Endothelial cell of umbilical vein (primary cell): ENCODE results near the gene DENND2C. TPM values are rescaled to one million over a fixed set of nuclear protein-coding genes. Genes with fewer than 3 reads are reported as not detected.

Experiments used
- BruUV-seq: library from RNA; stranded (reverse); fragments of 400-500 nt; replicated peaks from 2 replicates; lab custom pipeline; 2021; lab: Mats Ljungman, UMichigan
- CTCF ChIA-PET: fragments of 300-600, 350-600 bp; sonication (Branson Sonifier 250); formaldehyde crosslinking; loops from one replicate; lab custom pipeline; 2021; ENCODE audit warnings: antibody characterized with exemption, inconsistent platforms; lab: Charles Lee
- POLR2A ChIA-PET: fragments of 300-600, 350-600 bp; sonication (Branson Sonifier 250); formaldehyde crosslinking; loops from one replicate; lab custom pipeline; 2021; ENCODE audit warnings: antibody characterized with exemption, inconsistent platforms; lab: Charles Lee
- DNase-seq: peaks from one replicate; pipeline ENCODE4 v3.0.0-alpha.2; 2011; ENCODE audit warnings: low read depth, low spot score
- FAIRE-seq: peaks from 2 replicates; lab custom pipeline; 2011; peaks lifted over from hg19 to GRCh38; lab: Jason Lieb, UNC
- H2AFZ ChIP-seq: 2 replicates; pipeline ENCODE4 v1.6.0; 2012; ENCODE audit warnings: low read depth, low read length, control low read depth, inconsistent platforms
- H3K27ac ChIP-seq: 2 replicates; pipeline ENCODE4 v1.5.1; 2011; ENCODE audit warnings: low read depth, mild to moderate bottlenecking, control low read depth, low read length, moderate library complexity; ENCODE audit not compliant: insufficient read depth
- H3K27me3 ChIP-seq, 2 experiments: 2 replicates each; pipeline versions ENCODE4 v1.6.0 to v1.6.1; 2011; ENCODE audit warnings: low read length in 2 of 2, mixed read lengths in 1 of 2; ENCODE audit not compliant: control insufficient read depth in 2 of 2, insufficient read depth in 2 of 2
- H3K36me3 ChIP-seq, 2 experiments: 2 replicates in 1 of 2; 3 replicates in 1 of 2; pipeline ENCODE4 v1.5.1; 2011; ENCODE audit warnings: low read length in 2 of 2, mild to moderate bottlenecking in 1 of 2, moderate library complexity in 1 of 2; ENCODE audit not compliant: control insufficient read depth in 2 of 2, insufficient read depth in 2 of 2; ENCODE audit errors: extremely low read depth in 1 of 2
- H3K4me1 ChIP-seq: 3 replicates; pipeline ENCODE4 v1.5.1; 2011; ENCODE audit warnings: mild to moderate bottlenecking, low read length; ENCODE audit not compliant: control insufficient read depth, insufficient read depth; ENCODE audit errors: extremely low read depth
- H3K4me2 ChIP-seq: 2 replicates; pipeline ENCODE4 v1.6.1; 2011; ENCODE audit warnings: low read length, control low read depth, mixed read lengths; ENCODE audit not compliant: insufficient read depth
- H3K4me3 ChIP-seq, 3 experiments: fragments of 200-600 bp in 1 of 3; sonication (generic), shearing (Covaris generic) in 1 of 3; replicated peaks in 1 of 3; 2 replicates each; pipeline ENCODE4 v1.5.1; 2011 to 2016; ENCODE audit warnings: control low read depth in 3 of 3, low read length in 3 of 3, mild to moderate bottlenecking in 2 of 3, inconsistent platforms in 1 of 3, low read depth in 1 of 3, moderate library complexity in 1 of 3; ENCODE audit not compliant: insufficient read depth in 1 of 3
- H3K79me2 ChIP-seq: 2 replicates; pipeline ENCODE4 v1.6.0; 2012; ENCODE audit warnings: low read length, inconsistent platforms; ENCODE audit not compliant: control insufficient read depth, insufficient read depth
- H3K9ac ChIP-seq: replicated peaks from 2 replicates; pipeline ENCODE3; 2011; ENCODE audit warnings: low read length, control low read depth; ENCODE audit not compliant: insufficient read depth; ENCODE audit errors: extremely low read depth
- H3K9me1 ChIP-seq: replicated peaks from 3 replicates; pipeline ENCODE4 v1.6.0; 2011; ENCODE audit warnings: mild to moderate bottlenecking, low read length; ENCODE audit not compliant: control insufficient read depth, insufficient read depth; ENCODE audit errors: extremely low read depth
- H3K9me3 ChIP-seq: replicated peaks from 2 replicates; pipeline ENCODE4 v1.5.1; 2012; ENCODE audit warnings: low read length, inconsistent platforms; ENCODE audit not compliant: control insufficient read depth, insufficient read depth
- H4K20me1 ChIP-seq: replicated peaks from 2 replicates; pipeline ENCODE3; 2011; ENCODE audit warnings: mild to moderate bottlenecking, low read length; ENCODE audit not compliant: control insufficient read depth, insufficient read depth; ENCODE audit errors: extremely low read depth
- CTCF ChIP-seq, 2 donors: IDR thresholded peaks; 1 replicate in 1 of 2; 2 replicates in 1 of 2; pipeline ENCODE4 v1.5.1; 2011; ENCODE audit warnings: low read length in 2 of 2, mild to moderate bottlenecking in 2 of 2, moderate library complexity in 2 of 2, control low read depth in 1 of 2, inconsistent platforms in 1 of 2, low read depth in 1 of 2; ENCODE audit not compliant: insufficient read depth in 1 of 2; ENCODE audit errors: extremely low read depth in 1 of 2
- EZH2 ChIP-seq: IDR thresholded peaks from 2 replicates; pipeline ENCODE4 v1.6.1; 2012; ENCODE audit warnings: borderline replicate concordance, low read depth, mild to moderate bottlenecking, moderate library complexity, low read length, inconsistent platforms; ENCODE audit not compliant: severe bottlenecking
- GATA2 ChIP-seq: IDR thresholded peaks from 2 replicates; pipeline ENCODE4 v1.7.0; 2011; ENCODE audit warnings: low read depth, mild to moderate bottlenecking, moderate library complexity, mixed read lengths, low read length; ENCODE audit not compliant: insufficient read length, insufficient read depth
- JUN ChIP-seq: IDR thresholded peaks from 2 replicates; pipeline ENCODE4 v1.6.1; 2011; ENCODE audit warnings: borderline replicate concordance, low read depth; ENCODE audit not compliant: insufficient read length, insufficient read depth
- POLR2AphosphoS5 ChIP-seq: IDR thresholded peaks from 2 replicates; pipeline ENCODE4 v1.6.1; 2012; ENCODE audit warnings: low read depth, mild to moderate bottlenecking, control low read depth, low read length, moderate library complexity; ENCODE audit not compliant: insufficient read depth
- dilution Hi-C: fragments of 300-500 bp; cut with MboI; formaldehyde crosslinking; loops from one replicate; pipeline ENCODE4 v1.15.0; 2019; ENCODE audit warnings: low sequenced_read_pairs; ENCODE audit not compliant: extremely low pct_ligation_motif_present
- intact Hi-C: fragments of 100-400 bp; cut with micrococcal nuclease; formaldehyde crosslinking; loops from one replicate; pipeline ENCODE4 v1.10.0; 2022
- polyA plus RNA-seq, 4 experiments: library from polyadenylated mRNA; depleted of rRNA in 3 of 4; stranded (reverse) in 3 of 4; unstranded in 1 of 4; fragments of >200 nt; gene quantifications; 2 replicates each; pipeline versions ENCODE4 v1.2.1 to v1.2.3, GENCODE V29; 2011 to 2012; ENCODE audit warnings: missing spikeins in 1 of 4
- total RNA-seq: library from RNA; stranded (reverse); gene quantifications from 2 replicates; pipeline ENCODE4 v1.2.3, GENCODE V29; 2021

DENND2C gene
- total and polyA plus RNA-seq, 2 donors (not counting 3 experiments of a cell fraction or from before 2014, with no cell fraction given), result 0.12 to 0.22 TPM

DNA sequence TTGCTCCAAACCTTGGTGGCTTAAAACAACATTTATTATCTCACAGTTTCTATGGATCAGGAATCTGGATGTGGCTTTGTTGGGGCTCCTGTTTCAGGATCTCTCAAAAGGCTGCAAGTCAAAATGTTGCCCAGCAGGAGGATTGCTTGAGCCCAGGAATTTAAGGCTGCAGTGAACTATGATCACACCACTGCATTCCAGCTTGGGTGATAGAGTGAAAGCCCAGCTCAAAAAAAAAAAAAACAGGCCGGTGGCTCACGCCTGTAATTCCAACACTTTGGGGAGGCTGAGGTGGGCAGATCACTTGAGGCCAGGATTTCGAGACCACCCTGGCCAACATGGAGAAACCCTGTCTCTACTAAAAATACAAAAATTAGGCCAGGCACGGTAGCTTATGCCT is 118.4 kb downstream of the DENND2C start:
- intact Hi-C loops, result no loop called here
- CTCF ChIA-PET, result interaction anchor here (1.2 kb wide), 1 partner anchor 13 kb away, joined by 4 read pairs; no protein-coding TSS in a partner anchor

More for the DNA sequence above, 118.4 kb downstream of the DENND2C start:
- Histone ChIP-seq H3K79me2 (no peaks in the 10 kb centered on the region), H2AFZ (no peak overlapping the region), H3K27ac (no peak overlapping the region), H3K36me3 (no peaks in the 10 kb centered on the region), H3K9ac (no peak overlapping the region), H3K4me2 (no peak overlapping the region), H3K9me3 (no peaks in the 10 kb centered on the region), H3K9me1 (no peaks in the 10 kb centered on the region), H3K4me1 (no peaks in the 10 kb centered on the region), H4K20me1 (no peaks in the 10 kb centered on the region), H3K27me3 (no peaks in the 10 kb centered on the region), H3K4me3 (no peak overlapping the region)
- no peak for DNase-seq
- no TSS peak for BruUV-seq
- dilution Hi-C loops, result no loop called here
- TF ChIP-seq POLR2AphosphoS5 (no peak), GATA2 (no peak), CTCF (IDR thresholded peaks at IDR 0.05; ENCODE audit: extremely low read depth in 1 of 2, insufficient read depth in 1 of 2, low read depth in 1 of 2, low read length in 2 of 2) (no peak), EZH2 (no peak), JUN (no peak)
- no peak for FAIRE-seq
- POLR2A ChIA-PET, result no interaction called here
